HG03045 (cell line): Measurements from ENCODE around the gene SSU72.
"Not testable (repeated sequence)": the region's sequence is repeated elsewhere in the genome, so short reads cannot be mapped to it uniquely, and the experiment has no call there.

Source experiments
- ATAC-seq: cut with Tn5 transposase; IDR thresholded peaks from one replicate; pipeline ENCODE4 v1.9.1; 2021; ENCODE audit warnings: mild to moderate bottlenecking, moderate library complexity; ENCODE audit not compliant: unreplicated experiment

SSU72 gene

DNA sequence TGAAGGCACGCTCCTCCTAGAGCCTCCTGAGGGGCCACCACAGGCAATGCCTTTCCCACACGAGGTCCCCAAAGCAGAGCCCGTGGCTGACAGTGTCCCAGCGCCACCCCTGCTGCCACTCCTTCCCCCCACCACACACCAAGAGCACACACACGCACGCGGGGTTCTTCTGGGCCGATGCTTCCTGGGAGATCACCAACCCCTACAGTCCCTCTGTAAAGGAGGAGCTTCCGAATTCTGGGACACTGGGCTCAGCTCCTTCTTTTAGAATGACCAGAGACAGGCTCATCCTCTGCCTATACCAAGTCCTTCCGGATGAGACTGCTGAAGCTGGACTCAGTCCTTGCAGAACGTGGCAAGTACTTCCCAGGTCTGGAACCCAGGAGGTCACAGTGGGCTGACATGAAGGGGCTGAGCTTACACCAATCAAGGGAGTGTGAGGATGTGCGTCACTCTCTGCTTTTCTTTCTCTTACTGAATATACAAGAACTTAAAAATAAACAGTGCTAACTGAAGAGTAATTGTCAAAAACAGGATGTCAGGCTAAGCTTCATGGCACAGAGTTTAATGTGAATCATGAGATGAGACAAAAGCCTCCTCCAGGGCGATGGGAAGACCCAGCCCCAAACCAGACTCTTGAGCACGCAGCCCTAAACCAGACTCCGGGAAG lies 12.7 kb downstream of the SSU72 start:
- ATAC-seq: no peak

DNA sequence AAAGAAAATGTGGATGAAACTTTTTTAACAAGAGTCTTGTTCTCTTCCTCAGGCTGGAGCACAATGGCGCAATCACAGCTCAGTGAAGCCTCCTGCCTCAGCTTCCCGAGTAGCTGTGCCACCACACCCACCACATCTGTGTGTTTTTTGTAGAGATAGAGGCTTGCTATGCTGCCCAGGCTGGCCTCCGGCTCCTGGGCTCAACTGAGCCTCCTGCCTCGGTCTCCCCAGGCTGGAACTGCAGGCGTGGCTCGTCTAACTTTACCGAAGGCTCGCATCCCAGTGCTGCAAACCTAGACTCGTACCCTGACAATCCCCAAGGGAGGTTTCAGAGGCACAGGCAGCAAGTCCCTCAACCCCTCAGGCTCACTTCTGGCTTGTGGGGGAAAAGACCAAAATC lies 14.5 kb downstream of the SSU72 start:
- ATAC-seq: no peak

- ATAC-seq: no peak
These were observed 15.6 kb downstream of the SSU72 start for GRCh38 chr1:1559066-1559465.

DNA sequence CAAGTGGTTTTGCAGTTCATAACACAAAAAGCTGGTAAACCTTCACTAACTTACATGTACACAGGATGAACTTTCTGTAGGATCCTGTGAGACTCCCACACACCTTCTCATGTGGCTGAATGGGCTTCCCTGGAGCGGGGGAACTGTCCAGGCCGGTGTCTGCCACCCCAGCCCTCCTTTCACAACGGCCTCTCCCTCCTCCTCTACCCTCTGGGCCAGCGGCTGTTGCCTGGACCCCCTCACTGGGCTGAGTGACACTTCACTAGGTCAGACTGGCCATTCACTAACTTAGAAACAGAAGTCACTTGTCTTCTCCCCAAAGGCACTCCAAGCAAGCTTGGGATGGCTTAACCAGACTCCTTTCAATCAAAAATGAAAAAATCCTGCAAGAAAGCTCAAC lies 16.1 kb downstream of the SSU72 start:
- no peak for ATAC-seq

- ATAC-seq: not testable (repeated sequence)
These were observed 17.0 kb downstream of the SSU72 start for GRCh38 chr1:1557688-1558087.

DNA sequence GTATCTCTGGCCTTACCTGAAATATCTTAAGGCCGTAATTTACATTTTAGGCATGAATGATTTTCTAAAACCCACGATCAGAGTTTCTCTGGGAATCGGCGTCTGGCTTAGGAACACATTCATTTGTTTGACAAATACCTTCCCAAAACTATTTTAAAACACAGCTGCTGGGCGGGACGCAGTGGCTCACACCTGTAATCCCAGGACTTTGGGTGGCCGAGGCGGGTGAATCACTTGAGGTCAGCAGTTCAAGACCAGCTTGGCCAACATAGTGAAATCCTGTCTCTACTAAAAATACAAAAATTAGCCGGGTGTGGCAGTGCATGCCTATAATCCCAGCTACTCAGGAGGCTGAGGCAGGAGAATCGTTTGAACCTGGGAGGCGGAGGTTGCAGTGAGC lies 17.7 kb downstream of the SSU72 start:
- not testable (repeated sequence) for ATAC-seq

GRCh38 chr1:1556505-1556904 lies 18.2 kb downstream of the SSU72 start:
- no peak for ATAC-seq

GRCh38 chr1:1554926-1555915 lies 19.4 kb downstream of the SSU72 start:
- no peak for ATAC-seq

- no peak for ATAC-seq
These were observed 20.1 kb downstream of the SSU72 start for GRCh38 chr1:1554550-1554925.

- ATAC-seq: no peak
These were observed 20.7 kb downstream of the SSU72 start for GRCh38 chr1:1553821-1554494.

- no peak for ATAC-seq
These were observed 22.4 kb downstream of the SSU72 start for GRCh38 chr1:1552263-1552639.

DNA sequence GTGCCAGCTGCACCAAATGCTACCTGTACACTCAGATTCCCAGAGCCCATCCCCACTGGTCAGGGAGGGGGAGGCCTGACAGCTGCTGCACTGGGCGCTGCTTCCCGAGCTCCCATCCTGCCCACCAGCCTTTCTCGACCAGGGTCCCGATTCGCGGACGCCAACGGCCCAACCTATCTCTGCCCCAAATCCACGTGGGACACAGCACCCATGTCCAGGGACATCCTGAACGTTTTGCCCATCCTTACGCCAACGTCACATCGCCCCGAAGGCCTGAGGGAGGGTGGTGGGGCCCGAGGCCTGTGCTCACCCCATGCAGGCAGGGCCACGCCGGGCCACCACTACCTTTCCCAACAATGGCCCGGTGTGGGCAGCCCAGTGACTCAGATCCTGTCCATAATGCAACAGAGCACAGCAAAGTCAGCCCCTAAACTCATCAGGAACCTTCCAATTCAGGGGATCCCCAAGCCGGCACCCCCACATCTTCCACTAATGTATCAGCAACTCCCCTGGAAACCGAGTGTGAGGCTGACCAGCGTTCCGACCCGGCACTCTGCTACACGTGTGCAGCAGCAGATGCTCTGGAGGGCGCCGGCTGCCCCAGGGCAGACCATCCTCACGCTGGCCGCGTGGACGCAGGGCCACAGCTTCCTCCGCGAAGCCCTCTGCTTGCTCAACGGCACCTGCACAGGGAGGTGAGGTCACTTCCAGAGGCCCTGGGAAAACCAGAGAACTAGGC lies 23.0 kb downstream of the SSU72 start:
- ATAC-seq: no peak

DNA sequence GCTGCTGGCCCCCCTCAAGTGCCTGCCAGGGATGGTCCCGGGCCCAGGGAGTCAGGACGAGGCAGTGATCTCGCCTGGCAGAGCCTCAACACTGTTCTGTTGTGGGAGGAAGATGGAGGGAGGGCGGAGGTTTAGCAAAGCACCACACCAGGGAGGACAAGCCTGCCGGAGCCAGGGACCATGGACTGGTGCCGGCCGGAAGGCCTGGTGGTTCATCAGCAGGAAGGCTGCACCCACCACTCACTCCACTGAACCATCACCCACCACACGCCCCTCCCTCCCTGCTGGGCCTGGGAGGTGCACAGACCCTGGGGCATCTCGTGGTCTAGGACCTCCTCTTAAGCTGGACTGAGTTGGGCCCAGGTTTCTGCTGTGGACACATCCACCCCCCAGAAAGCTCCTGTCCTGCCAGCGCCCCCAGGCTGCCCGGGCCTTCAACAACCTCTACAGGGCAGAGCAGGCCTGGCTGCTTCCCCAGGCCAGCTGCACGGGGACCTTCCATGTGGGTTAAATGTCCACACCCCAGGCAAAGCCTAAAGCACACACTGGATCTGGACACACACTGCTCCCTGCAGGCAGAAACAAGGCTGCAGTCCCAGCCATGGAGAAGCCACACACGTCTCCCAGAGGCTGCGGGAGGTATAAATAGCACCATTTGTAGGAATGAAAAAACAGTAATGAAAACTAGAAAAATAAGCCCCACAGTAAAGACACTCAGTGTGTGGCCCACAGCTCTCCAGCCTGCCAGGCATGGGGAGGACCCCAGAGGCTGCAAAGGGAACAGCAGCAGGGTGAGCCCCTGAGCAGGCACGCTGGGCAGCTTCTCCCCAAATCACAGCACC lies 23.9 kb downstream of the SSU72 start:
- ATAC-seq: no peak

DNA sequence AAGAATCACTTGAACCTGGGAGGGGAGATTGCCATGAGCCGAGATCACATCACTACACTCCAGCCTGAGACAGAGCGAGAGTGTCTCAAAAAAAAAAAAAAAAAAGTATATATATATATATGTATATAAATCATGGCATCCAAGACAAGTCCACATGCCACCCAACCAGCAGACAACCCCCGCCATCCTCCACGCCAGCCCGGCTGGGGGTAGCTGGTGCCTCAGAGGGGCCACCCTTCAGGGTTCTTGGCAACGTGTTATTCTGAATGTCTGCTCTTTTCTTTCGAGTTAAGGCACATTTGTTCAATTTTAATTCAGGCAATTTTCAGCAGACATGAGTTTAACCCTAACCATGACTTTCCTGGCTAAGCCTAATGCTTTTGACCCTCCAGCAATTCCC lies 24.6 kb downstream of the SSU72 start:
- no peak for ATAC-seq

DNA sequence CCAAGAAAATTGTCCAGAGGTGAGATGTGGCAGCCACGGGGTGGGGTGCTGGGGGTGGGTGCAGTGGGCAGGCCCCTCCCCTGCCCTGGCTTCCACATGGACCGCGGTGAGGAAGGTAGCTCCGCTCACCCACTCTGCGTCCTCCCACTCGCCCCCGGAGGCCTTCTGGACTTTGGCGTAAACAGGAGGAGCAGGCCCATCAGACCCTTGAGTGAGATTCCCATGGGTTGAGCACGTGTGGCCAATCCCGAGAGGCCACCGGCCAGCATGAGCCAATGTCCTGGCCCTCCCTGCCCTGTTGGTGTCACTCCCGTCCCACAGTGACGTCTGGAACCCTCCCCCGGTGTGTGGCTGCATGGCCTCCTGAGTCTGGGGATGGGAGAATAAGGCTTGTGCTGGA lies 26.1 kb downstream of the SSU72 start:
- ATAC-seq: no peak

- no peak for ATAC-seq
These were observed 27.2 kb downstream of the SSU72 start for GRCh38 chr1:1547476-1547875.

GRCh38 chr1:1547011-1547410 lies 27.7 kb downstream of the SSU72 start:
- ATAC-seq: no peak

DNA sequence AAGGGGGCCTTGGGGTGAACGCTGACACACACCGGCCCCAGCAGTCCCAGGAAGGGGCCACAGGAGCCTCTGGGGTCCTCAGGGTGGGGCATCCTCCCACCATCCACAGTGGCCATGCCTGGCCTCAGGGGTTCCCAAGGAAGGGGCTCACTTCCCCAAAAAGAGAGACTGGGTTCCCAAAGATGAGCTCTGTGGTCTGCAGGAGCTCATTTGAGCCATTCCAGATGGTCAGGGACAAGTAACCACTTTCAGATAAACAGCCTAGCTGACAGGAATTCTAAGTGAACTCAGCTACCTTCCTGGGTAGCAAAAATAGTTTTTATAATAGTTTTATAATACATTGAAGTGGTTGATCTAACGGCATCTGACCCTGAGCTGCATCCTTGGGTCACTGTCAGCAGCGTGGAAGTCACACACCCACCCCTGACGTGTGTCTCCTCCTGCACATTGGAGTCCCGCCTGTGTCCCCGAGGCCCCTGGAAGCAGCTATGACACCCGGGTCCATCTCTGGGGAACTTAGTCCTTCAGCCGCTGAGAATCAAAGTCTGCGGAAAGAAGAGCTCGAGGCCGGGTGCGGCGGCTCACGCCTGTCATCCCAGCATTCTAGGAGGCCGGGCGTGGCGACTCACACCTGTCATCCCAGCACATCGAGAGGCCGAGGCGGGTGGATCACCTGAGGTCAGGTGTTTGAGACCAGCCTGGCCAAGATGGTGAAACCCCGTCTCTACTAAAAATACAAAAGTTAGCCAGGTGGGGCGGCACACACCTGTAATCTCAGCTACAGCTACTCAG lies 28.5 kb downstream of the SSU72 start:
- ATAC-seq: no peak

DNA sequence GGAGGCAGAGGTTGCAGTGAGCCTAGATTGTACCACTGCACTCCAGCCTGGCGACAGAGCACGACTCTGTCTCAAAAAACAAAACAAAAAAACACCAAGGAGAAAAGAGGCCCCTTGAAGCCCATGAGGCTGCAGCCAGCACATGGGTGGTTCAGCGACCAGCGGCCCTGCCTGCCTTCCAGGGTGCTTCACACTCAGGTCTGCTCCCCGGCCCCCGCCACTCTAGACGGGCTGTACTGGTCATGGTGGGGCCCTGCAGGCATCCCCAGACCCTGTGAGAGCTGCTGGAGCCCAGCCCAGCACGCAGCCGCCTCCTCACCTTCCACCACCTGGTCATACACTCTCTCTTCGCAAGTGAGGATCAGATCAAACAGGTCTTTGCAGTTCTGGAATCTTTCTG lies 30.1 kb downstream of the SSU72 start:
- no peak for ATAC-seq
